Measurements from ENCODE around the gene KIAA0408. TPM values are rescaled to one million over a fixed set of nuclear protein-coding genes. Genes with fewer than 3 reads are reported as not detected.

Gene KIAA0408
- polyA plus RNA-seq, 1 of the 3 experiments (the other 2 are of a cell fraction), result 4.0 TPM

DNA sequence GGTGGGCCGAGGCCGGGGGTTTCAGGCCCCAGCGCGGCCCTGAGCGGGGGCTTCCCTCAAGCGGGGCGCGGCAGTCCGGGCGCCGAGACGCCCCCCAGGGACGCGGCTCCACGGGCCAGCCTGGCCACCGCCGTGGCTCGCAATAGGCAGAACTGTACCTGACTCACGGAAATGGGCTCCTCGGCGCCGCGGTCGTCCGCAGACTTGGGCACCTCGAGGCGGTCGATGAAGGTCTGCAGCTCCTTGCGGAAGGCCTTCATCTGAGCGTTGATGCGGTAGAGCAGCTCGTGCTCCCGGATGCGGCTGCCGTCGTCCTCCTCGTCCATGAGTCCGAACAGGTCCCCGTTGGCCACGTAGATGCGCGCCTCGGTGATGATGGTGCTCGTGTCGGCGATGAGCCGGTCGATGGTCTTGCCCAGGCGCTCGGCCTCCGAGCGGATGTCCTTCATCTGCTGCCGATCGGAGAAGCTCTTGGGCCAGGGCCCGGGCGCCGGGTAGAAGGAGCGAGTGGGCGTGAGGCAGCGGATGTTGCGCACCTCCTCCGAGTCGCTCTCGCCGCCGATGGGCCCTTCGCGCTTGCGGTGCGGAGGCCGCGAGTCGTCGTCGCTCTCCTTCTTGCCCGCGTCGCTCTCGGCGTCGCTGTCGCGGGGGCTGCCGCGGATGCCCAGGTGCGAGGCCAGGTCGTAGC lies 16.1 kb upstream of the KIAA0408 start:
- H3K27me3 ChIP-seq (ENCODE audit: insufficient read depth), result no peaks in the 10 kb centered on the region
- H3K27ac ChIP-seq (ENCODE audit: low read depth in 2 of 2, low read length in 1 of 2), result no peak overlapping the region
- peaks cover 24 to 61% of the 10 kb centered on the region in 2 experiments for H3K36me3 ChIP-seq (replicated peaks in 1 of 2; ENCODE audit: control insufficient read depth in 1 of 2, insufficient read depth in 2 of 2, low read length in 1 of 2)
- no peaks in the 10 kb centered on the region for H4K20me1 ChIP-seq (ENCODE audit: insufficient read depth)
- CTCF ChIA-PET, result interaction anchor here (2.0 kb wide), 1 partner anchor 41 kb away, joined by 9 read pairs; no protein-coding TSS in a partner anchor
- no peaks in the 10 kb centered on the region for H3K9me3 ChIP-seq
- H3K79me2 ChIP-seq (ENCODE audit: insufficient read depth), result no peaks in the 10 kb centered on the region
- H3F3A ChIP-seq (replicated peaks; ENCODE audit: insufficient read depth), result peaks cover under 1% of the 10 kb centered on the region
- H3K4me2 ChIP-seq, result no peak overlapping the region
- DNase-seq, result no peak
- no peak overlapping the region for H3K9ac ChIP-seq
- H3K4me3 ChIP-seq (ENCODE audit: low read depth in 2 of 2, low read length in 1 of 2), result no peak overlapping the region
- H3K9me2 ChIP-seq, result no peaks in the 10 kb centered on the region
- POLR2A ChIA-PET, result no interaction called here
- 95% methylated on average over 51 of the region's 87 CpGs for WGBS (ENCODE audit: low lambda C conversion rate)
- H3K4me1 ChIP-seq (ENCODE audit: control insufficient read depth in 1 of 2, insufficient read depth in 2 of 2, low read depth in 1 of 2, low read length in 1 of 2), result no peaks in the 10 kb centered on the region
- H2AFZ ChIP-seq (ENCODE audit: low read depth), result no peak overlapping the region
- no peak for TF ChIP-seq FOXM1 (IDR thresholded peaks at IDR 0.05; ENCODE audit: low read depth)
- no peak for TF ChIP-seq FOXJ3 (CRISPR knock-in tag; IDR thresholded peaks at IDR 0.05)
- TF ChIP-seq ELF1 (IDR thresholded peaks at IDR 0.05), result no peak
- TF ChIP-seq, protein P1, sequence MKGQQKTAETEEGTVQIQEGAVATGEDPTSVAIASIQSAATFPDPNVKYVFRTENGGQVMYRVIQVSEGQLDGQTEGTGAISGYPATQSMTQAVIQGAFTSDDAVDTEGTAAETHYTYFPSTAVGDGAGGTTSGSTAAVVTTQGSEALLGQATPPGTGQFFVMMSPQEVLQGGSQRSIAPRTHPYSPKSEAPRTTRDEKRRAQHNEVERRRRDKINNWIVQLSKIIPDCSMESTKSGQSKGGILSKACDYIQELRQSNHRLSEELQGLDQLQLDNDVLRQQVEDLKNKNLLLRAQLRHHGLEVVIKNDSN (IDR thresholded peaks at IDR 0.05; ENCODE audit: borderline replicate concordance, low read depth), result no peak
- no peak for TF ChIP-seq FOSL2 (IDR thresholded peaks at IDR 0.05; ENCODE audit: borderline replicate concordance, low read depth)
- TF ChIP-seq NFIC (IDR thresholded peaks at IDR 0.05; ENCODE audit: borderline replicate concordance), result no peak
- TF ChIP-seq CHD2 (IDR thresholded peaks at IDR 0.05; ENCODE audit: low read length, partially characterized antibody), result no peak
- TF ChIP-seq SMC3 (IDR thresholded peaks at IDR 0.05; ENCODE audit: low read depth, low read length), result no peak
- no peak for TF ChIP-seq POLR2AphosphoS5 (IDR thresholded peaks at IDR 0.05; ENCODE audit: low read depth, low read length)
- no peak for TF ChIP-seq RAD21 (IDR thresholded peaks at IDR 0.05; ENCODE audit: low read length)

DNA sequence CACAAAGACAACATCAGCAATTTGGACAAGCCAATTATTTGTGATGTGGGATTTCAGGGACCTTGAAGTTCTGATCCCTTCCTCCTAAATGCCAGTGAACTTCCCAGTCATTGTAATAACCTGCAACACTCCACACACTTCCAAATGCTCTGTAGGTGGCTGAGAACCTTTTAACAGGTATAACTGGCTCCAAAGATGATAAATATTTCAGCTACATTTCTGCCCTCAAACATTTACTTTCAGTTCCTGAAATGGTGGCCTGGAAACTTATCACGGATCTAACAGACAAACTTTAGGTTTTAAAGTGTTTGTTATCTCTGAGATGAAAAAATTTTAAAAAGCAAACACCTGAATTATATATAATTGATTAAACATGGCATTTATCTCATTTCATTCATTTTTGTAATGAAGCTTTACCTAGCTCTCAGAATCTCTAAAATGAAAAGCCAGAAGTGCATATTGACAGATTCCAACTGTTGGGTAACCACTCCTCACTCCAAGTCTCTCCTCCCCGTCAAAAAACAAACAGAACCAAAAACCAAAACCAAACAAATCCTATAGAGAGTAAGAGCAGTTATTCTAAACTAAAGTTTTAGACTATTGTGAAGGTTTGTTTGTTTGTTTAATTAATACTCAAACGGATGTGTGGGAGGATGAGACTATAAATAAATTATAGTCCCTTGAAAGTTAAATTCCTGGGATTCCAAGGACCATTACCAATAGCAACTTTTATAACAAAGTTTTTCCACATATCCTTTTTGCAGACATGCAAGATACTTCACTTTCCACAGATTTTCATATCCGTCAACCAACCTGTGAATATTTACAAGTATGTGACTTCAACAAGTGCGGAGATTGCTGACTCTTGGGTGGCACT lies 12.4 kb upstream of the KIAA0408 start:
- Histone ChIP-seq H2AFZ (ENCODE audit: low read depth) (no peak overlapping the region), H3K27ac (ENCODE audit: low read depth in 2 of 2, low read length in 1 of 2) (no peak overlapping the region), H3K4me2 (no peak overlapping the region), H3K36me3 (replicated peaks in 1 of 2; ENCODE audit: control insufficient read depth in 1 of 2, insufficient read depth in 2 of 2, low read length in 1 of 2) (peaks cover 17 to 42% of the 10 kb centered on the region in 2 experiments), H3K27me3 (ENCODE audit: insufficient read depth) (no peaks in the 10 kb centered on the region), H4K20me1 (ENCODE audit: insufficient read depth) (no peaks in the 10 kb centered on the region), H3K9me2 (no peaks in the 10 kb centered on the region), H3K4me1 (ENCODE audit: control insufficient read depth in 1 of 2, insufficient read depth in 2 of 2, low read depth in 1 of 2, low read length in 1 of 2) (no peaks in the 10 kb centered on the region), H3K9ac (no peak overlapping the region), H3K9me3 (no peaks in the 10 kb centered on the region), H3K4me3 (ENCODE audit: low read depth in 2 of 2, low read length in 1 of 2) (no peak overlapping the region), H3F3A (replicated peaks; ENCODE audit: insufficient read depth) (no peaks in the 10 kb centered on the region), H3K79me2 (ENCODE audit: insufficient read depth) (no peaks in the 10 kb centered on the region)
- no peak for DNase-seq
- no peak for TF ChIP-seq ELF1 (IDR thresholded peaks at IDR 0.05)
- ChIA-PET CTCF (interaction anchor here (0.6 to 3.7 kb wide), 3 partner anchors 45 to 68 kb away, joined by 3 to 18 read pairs (median 4); no protein-coding TSS in a partner anchor), POLR2A (no interaction called here)
- WGBS (ENCODE audit: low lambda C conversion rate), result 73% methylated on average over 5 of the region's 5 CpGs

Measured in SK-N-SH (cell line).